NB4 (cell line): ENCODE data around the gene SWSAP1.

Source experiments
- POLR2A ChIP-seq: IDR thresholded peaks from 2 replicates; pipeline ENCODE4 v1.6.1; 2011; ENCODE audit warnings: mild to moderate bottlenecking; ENCODE audit not compliant: insufficient read length; ENCODE audit errors: extremely low read depth
- TF ChIP-seq, protein P1 (sequence below): IDR thresholded peaks from one replicate; pipeline ENCODE4 v1.5.1; 2012; ENCODE audit warnings: low read depth, low read length
- TF ChIP-seq, protein P2 (sequence below): IDR thresholded peaks from 2 replicates; pipeline ENCODE4 v1.6.1; 2011; ENCODE audit warnings: low read depth, low read length

DNA sequence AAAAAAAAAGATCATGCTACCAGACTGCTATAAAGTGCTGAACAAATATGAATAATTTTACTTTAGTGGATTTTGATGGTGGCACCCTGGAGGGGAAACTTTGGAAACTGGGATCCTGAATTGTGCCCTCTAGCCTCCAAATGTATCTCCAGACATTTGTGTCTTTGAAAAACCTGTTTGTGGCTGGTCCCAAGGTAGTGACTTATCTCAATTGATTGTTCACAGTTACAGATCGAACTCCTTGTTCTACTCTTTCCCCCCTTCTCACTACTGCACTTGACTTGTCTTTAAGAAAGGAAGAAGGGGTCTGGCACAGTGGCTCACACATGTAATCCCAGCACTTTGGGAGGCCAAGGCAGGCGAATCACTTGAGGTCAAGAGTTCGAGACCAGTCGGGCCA is 34.1 kb downstream of the SWSAP1 start:
- TF ChIP-seq, protein P1, sequence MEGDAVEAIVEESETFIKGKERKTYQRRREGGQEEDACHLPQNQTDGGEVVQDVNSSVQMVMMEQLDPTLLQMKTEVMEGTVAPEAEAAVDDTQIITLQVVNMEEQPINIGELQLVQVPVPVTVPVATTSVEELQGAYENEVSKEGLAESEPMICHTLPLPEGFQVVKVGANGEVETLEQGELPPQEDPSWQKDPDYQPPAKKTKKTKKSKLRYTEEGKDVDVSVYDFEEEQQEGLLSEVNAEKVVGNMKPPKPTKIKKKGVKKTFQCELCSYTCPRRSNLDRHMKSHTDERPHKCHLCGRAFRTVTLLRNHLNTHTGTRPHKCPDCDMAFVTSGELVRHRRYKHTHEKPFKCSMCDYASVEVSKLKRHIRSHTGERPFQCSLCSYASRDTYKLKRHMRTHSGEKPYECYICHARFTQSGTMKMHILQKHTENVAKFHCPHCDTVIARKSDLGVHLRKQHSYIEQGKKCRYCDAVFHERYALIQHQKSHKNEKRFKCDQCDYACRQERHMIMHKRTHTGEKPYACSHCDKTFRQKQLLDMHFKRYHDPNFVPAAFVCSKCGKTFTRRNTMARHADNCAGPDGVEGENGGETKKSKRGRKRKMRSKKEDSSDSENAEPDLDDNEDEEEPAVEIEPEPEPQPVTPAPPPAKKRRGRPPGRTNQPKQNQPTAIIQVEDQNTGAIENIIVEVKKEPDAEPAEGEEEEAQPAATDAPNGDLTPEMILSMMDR: no peak
- TF ChIP-seq, protein P2, sequence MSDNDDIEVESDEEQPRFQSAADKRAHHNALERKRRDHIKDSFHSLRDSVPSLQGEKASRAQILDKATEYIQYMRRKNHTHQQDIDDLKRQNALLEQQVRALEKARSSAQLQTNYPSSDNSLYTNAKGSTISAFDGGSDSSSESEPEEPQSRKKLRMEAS: no peak
- TF ChIP-seq POLR2A: no peak
